HL-60 (cell line): Measurements from ENCODE around the gene GDF3.

ENCODE experiments used
- DNase-seq, 2 experiments: peaks; one replicate each; pipeline ENCODE4 v3.0.0-alpha.2; 2010 to 2020; ENCODE audit warnings: low read depth in 1 of 2, low spot score in 1 of 2
- H3K27ac ChIP-seq: fragments of 250-450 bp; sonication (Bioruptor Pico); replicated peaks from 2 replicates; pipeline ENCODE4 v1.5.1; 2020; ENCODE audit warnings: mild to moderate bottlenecking, moderate library complexity
- H3K27me3 ChIP-seq: fragments of 250-450 bp; sonication (Bioruptor Pico); 2 replicates; pipeline ENCODE4 v1.5.1; 2021; ENCODE audit warnings: mild to moderate bottlenecking, moderate library complexity; ENCODE audit not compliant: insufficient read depth, poor library complexity, severe bottlenecking
- H3K4me3 ChIP-seq: replicated peaks from 2 replicates; pipeline ENCODE4 v1.5.1; 2011; ENCODE audit warnings: mild to moderate bottlenecking, control low read depth, low read length; ENCODE audit not compliant: insufficient read depth
- GABPA ChIP-seq: IDR thresholded peaks from 2 replicates; pipeline ENCODE4 v1.6.1; 2012; ENCODE audit warnings: low read depth
- POLR2AphosphoS5 ChIP-seq: IDR thresholded peaks from 2 replicates; pipeline ENCODE4 v1.6.1; 2012; ENCODE audit warnings: low read depth
- SPI1 ChIP-seq: IDR thresholded peaks from 2 replicates; pipeline ENCODE4 v1.6.1; 2012; ENCODE audit warnings: low read depth, mild to moderate bottlenecking, borderline replicate concordance
- TF ChIP-seq, protein P1 (sequence below): IDR thresholded peaks from 2 replicates; pipeline ENCODE4 v1.6.1; 2012; ENCODE audit warnings: low read depth; ENCODE audit not compliant: insufficient replicate concordance
- TF ChIP-seq, protein P2 (sequence below): IDR thresholded peaks from one replicate; pipeline ENCODE4 v1.5.1; 2011; ENCODE audit warnings: low read length, control low read depth, inconsistent platforms; ENCODE audit not compliant: insufficient read depth

GDF3 gene

DNA sequence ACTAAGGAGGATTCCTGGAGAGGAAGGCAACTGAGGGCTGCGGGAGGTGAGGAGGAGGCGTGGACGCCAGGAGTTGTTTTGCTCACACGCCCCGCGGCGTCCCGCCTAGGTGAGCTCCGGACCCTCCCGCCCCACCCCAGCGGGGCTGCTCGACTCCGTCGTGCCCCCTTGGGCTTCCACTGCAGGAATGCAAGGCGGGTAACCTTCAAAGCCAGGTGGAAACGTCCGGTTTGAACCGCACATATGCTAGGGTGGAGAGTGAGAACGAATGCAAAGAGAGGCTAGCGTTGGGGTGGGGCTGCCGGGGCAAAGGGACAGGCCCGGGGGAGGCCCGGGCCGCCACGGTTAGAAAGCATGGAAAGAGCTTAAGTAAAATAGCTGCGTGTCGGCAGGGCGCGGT, 10.3 kb upstream of the GDF3 start:
- Histone ChIP-seq H3K4me3 (no peak overlapping the region), H3K27ac (no peak overlapping the region), H3K27me3 (no peaks in the 10 kb centered on the region)
- TF ChIP-seq POLR2AphosphoS5 (no peak), GABPA (no peak), SPI1 (no peak)
- TF ChIP-seq, protein P1, sequence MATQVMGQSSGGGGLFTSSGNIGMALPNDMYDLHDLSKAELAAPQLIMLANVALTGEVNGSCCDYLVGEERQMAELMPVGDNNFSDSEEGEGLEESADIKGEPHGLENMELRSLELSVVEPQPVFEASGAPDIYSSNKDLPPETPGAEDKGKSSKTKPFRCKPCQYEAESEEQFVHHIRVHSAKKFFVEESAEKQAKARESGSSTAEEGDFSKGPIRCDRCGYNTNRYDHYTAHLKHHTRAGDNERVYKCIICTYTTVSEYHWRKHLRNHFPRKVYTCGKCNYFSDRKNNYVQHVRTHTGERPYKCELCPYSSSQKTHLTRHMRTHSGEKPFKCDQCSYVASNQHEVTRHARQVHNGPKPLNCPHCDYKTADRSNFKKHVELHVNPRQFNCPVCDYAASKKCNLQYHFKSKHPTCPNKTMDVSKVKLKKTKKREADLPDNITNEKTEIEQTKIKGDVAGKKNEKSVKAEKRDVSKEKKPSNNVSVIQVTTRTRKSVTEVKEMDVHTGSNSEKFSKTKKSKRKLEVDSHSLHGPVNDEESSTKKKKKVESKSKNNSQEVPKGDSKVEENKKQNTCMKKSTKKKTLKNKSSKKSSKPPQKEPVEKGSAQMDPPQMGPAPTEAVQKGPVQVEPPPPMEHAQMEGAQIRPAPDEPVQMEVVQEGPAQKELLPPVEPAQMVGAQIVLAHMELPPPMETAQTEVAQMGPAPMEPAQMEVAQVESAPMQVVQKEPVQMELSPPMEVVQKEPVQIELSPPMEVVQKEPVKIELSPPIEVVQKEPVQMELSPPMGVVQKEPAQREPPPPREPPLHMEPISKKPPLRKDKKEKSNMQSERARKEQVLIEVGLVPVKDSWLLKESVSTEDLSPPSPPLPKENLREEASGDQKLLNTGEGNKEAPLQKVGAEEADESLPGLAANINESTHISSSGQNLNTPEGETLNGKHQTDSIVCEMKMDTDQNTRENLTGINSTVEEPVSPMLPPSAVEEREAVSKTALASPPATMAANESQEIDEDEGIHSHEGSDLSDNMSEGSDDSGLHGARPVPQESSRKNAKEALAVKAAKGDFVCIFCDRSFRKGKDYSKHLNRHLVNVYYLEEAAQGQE: no peak
- TF ChIP-seq, protein P2, sequence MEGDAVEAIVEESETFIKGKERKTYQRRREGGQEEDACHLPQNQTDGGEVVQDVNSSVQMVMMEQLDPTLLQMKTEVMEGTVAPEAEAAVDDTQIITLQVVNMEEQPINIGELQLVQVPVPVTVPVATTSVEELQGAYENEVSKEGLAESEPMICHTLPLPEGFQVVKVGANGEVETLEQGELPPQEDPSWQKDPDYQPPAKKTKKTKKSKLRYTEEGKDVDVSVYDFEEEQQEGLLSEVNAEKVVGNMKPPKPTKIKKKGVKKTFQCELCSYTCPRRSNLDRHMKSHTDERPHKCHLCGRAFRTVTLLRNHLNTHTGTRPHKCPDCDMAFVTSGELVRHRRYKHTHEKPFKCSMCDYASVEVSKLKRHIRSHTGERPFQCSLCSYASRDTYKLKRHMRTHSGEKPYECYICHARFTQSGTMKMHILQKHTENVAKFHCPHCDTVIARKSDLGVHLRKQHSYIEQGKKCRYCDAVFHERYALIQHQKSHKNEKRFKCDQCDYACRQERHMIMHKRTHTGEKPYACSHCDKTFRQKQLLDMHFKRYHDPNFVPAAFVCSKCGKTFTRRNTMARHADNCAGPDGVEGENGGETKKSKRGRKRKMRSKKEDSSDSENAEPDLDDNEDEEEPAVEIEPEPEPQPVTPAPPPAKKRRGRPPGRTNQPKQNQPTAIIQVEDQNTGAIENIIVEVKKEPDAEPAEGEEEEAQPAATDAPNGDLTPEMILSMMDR: no peak
- DNase-seq: no peak

DNA sequence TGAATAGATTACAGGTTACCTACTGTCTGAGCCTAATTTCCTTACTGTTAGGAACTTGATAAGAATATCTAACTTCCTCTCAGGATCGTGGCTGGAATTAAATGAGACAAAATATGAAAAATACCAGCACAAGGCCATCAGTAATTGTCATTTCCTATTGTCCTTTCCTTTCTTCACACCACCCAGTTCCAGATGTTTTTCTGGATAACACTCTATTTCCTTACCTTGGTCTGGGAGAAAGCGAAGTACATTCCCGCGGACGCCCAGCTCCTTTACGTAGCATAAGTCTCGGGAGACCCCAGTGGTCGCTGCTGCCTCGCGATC, 376 bp downstream of the GDF3 start:
- Histone ChIP-seq H3K27me3 (no peaks in the 10 kb centered on the region), H3K27ac (no peak overlapping the region), H3K4me3 (no peak overlapping the region)
- no peak for DNase-seq
- TF ChIP-seq POLR2AphosphoS5: no peak
- no peak for TF ChIP-seq SPI1
- TF ChIP-seq, protein P2: no peak
- TF ChIP-seq GABPA: no peak
- TF ChIP-seq, protein P1: no peak

DNA sequence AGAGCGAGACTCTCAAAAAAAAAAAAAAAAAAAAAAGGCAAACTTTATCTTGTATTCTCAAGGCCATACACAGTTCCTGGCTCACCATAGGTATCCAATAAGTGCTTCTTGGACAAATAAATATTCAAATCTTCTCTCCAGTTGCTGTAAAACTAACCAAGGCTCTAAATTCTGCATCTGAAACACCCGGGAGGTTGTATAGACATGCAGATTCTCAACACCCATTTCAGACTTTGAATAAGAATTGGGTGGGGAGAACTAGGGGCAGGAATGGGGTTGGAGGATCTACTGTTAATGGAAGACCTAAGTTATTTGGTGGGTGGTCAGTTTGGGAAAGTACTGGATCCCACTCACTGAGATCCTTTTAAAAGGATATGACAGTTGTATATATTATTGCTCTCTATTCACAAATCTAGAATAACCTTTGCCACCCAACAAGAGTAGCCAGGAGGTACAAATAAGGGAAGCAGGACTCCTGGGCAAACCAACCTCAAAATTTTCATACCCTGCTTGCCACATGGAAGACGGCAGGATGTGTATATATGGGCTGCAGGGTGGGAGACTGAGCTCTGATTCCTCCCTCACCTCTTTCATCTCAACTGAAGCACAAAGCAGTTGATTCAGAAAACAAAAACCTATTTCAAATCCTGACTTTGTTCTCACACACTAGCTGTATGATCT, 879 bp downstream of the GDF3 start:
- H3K27ac ChIP-seq: no peak overlapping the region
- no peaks in the 10 kb centered on the region for H3K27me3 ChIP-seq
- TF ChIP-seq GABPA (no peak), POLR2AphosphoS5 (no peak), SPI1 (no peak)
- TF ChIP-seq, protein P1: no peak
- TF ChIP-seq, protein P2: no peak
- DNase-seq: no peak
- H3K4me3 ChIP-seq: no peak overlapping the region
